Endothelial cell of umbilical vein (primary cell): ENCODE results near the gene RASAL1. TPM values are rescaled to one million over a fixed set of nuclear protein-coding genes. Genes with fewer than 3 reads are reported as not detected.

Experiments
- BruUV-seq: library from RNA; stranded (reverse); fragments of 400-500 nt; replicated peaks from 2 replicates; lab custom pipeline; 2021; lab: Mats Ljungman, UMichigan
- CTCF ChIA-PET: fragments of 300-600, 350-600 bp; sonication (Branson Sonifier 250); formaldehyde crosslinking; loops from one replicate; lab custom pipeline; 2021; ENCODE audit warnings: antibody characterized with exemption, inconsistent platforms; lab: Charles Lee
- POLR2A ChIA-PET: fragments of 300-600, 350-600 bp; sonication (Branson Sonifier 250); formaldehyde crosslinking; loops from one replicate; lab custom pipeline; 2021; ENCODE audit warnings: antibody characterized with exemption, inconsistent platforms; lab: Charles Lee
- DNase-seq: peaks from one replicate; pipeline ENCODE4 v3.0.0-alpha.2; 2011; ENCODE audit warnings: low read depth, low spot score
- FAIRE-seq: peaks from 2 replicates; lab custom pipeline; 2011; peaks lifted over from hg19 to GRCh38; lab: Jason Lieb, UNC
- H2AFZ ChIP-seq: 2 replicates; pipeline ENCODE4 v1.6.0; 2012; ENCODE audit warnings: low read depth, low read length, control low read depth, inconsistent platforms
- H3K27ac ChIP-seq: 2 replicates; pipeline ENCODE4 v1.5.1; 2011; ENCODE audit warnings: low read depth, mild to moderate bottlenecking, control low read depth, low read length, moderate library complexity; ENCODE audit not compliant: insufficient read depth
- H3K27me3 ChIP-seq, 2 experiments: 2 replicates each; pipeline versions ENCODE4 v1.6.0 to v1.6.1; 2011; ENCODE audit warnings: low read length in 2 of 2, mixed read lengths in 1 of 2; ENCODE audit not compliant: control insufficient read depth in 2 of 2, insufficient read depth in 2 of 2
- H3K36me3 ChIP-seq, 2 experiments: 2 replicates in 1 of 2; 3 replicates in 1 of 2; pipeline ENCODE4 v1.5.1; 2011; ENCODE audit warnings: low read length in 2 of 2, mild to moderate bottlenecking in 1 of 2, moderate library complexity in 1 of 2; ENCODE audit not compliant: control insufficient read depth in 2 of 2, insufficient read depth in 2 of 2; ENCODE audit errors: extremely low read depth in 1 of 2
- H3K4me1 ChIP-seq: 3 replicates; pipeline ENCODE4 v1.5.1; 2011; ENCODE audit warnings: mild to moderate bottlenecking, low read length; ENCODE audit not compliant: control insufficient read depth, insufficient read depth; ENCODE audit errors: extremely low read depth
- H3K4me2 ChIP-seq: 2 replicates; pipeline ENCODE4 v1.6.1; 2011; ENCODE audit warnings: low read length, control low read depth, mixed read lengths; ENCODE audit not compliant: insufficient read depth
- H3K4me3 ChIP-seq, 3 experiments: fragments of 200-600 bp in 1 of 3; sonication (generic), shearing (Covaris generic) in 1 of 3; replicated peaks in 1 of 3; 2 replicates each; pipeline ENCODE4 v1.5.1; 2011 to 2016; ENCODE audit warnings: control low read depth in 3 of 3, low read length in 3 of 3, mild to moderate bottlenecking in 2 of 3, inconsistent platforms in 1 of 3, low read depth in 1 of 3, moderate library complexity in 1 of 3; ENCODE audit not compliant: insufficient read depth in 1 of 3
- H3K79me2 ChIP-seq: 2 replicates; pipeline ENCODE4 v1.6.0; 2012; ENCODE audit warnings: low read length, inconsistent platforms; ENCODE audit not compliant: control insufficient read depth, insufficient read depth
- H3K9ac ChIP-seq: replicated peaks from 2 replicates; pipeline ENCODE3; 2011; ENCODE audit warnings: low read length, control low read depth; ENCODE audit not compliant: insufficient read depth; ENCODE audit errors: extremely low read depth
- H3K9me1 ChIP-seq: replicated peaks from 3 replicates; pipeline ENCODE4 v1.6.0; 2011; ENCODE audit warnings: mild to moderate bottlenecking, low read length; ENCODE audit not compliant: control insufficient read depth, insufficient read depth; ENCODE audit errors: extremely low read depth
- H3K9me3 ChIP-seq: replicated peaks from 2 replicates; pipeline ENCODE4 v1.5.1; 2012; ENCODE audit warnings: low read length, inconsistent platforms; ENCODE audit not compliant: control insufficient read depth, insufficient read depth
- H4K20me1 ChIP-seq: replicated peaks from 2 replicates; pipeline ENCODE3; 2011; ENCODE audit warnings: mild to moderate bottlenecking, low read length; ENCODE audit not compliant: control insufficient read depth, insufficient read depth; ENCODE audit errors: extremely low read depth
- EZH2 ChIP-seq: IDR thresholded peaks from 2 replicates; pipeline ENCODE4 v1.6.1; 2012; ENCODE audit warnings: borderline replicate concordance, low read depth, mild to moderate bottlenecking, moderate library complexity, low read length, inconsistent platforms; ENCODE audit not compliant: severe bottlenecking
- FOS ChIP-seq: IDR thresholded peaks from 2 replicates; pipeline ENCODE4 v1.6.1; 2011; ENCODE audit warnings: mild to moderate bottlenecking, low read length, moderate library complexity, borderline replicate concordance; ENCODE audit not compliant: insufficient read depth
- GATA2 ChIP-seq: IDR thresholded peaks from 2 replicates; pipeline ENCODE4 v1.7.0; 2011; ENCODE audit warnings: low read depth, mild to moderate bottlenecking, moderate library complexity, mixed read lengths, low read length; ENCODE audit not compliant: insufficient read length, insufficient read depth
- JUN ChIP-seq: IDR thresholded peaks from 2 replicates; pipeline ENCODE4 v1.6.1; 2011; ENCODE audit warnings: borderline replicate concordance, low read depth; ENCODE audit not compliant: insufficient read length, insufficient read depth
- MYC ChIP-seq: IDR thresholded peaks from one replicate; pipeline ENCODE4 v1.6.1; 2011; ENCODE audit warnings: mild to moderate bottlenecking, low read depth, low read length
- POLR2A ChIP-seq: IDR thresholded peaks from 2 replicates; pipeline ENCODE4 v1.6.1; 2012; ENCODE audit warnings: low read depth, mild to moderate bottlenecking, control low read depth, low read length
- POLR2AphosphoS5 ChIP-seq: IDR thresholded peaks from 2 replicates; pipeline ENCODE4 v1.6.1; 2012; ENCODE audit warnings: low read depth, mild to moderate bottlenecking, control low read depth, low read length, moderate library complexity; ENCODE audit not compliant: insufficient read depth
- dilution Hi-C: fragments of 300-500 bp; cut with MboI; formaldehyde crosslinking; loops from one replicate; pipeline ENCODE4 v1.15.0; 2019; ENCODE audit warnings: low sequenced_read_pairs; ENCODE audit not compliant: extremely low pct_ligation_motif_present
- intact Hi-C: fragments of 100-400 bp; cut with micrococcal nuclease; formaldehyde crosslinking; loops from one replicate; pipeline ENCODE4 v1.10.0; 2022
- polyA plus RNA-seq, 4 experiments: library from polyadenylated mRNA; depleted of rRNA in 3 of 4; stranded (reverse) in 3 of 4; unstranded in 1 of 4; fragments of >200 nt; gene quantifications; 2 replicates each; pipeline versions ENCODE4 v1.2.1 to v1.2.3, GENCODE V29; 2011 to 2012; ENCODE audit warnings: missing spikeins in 1 of 4
- total RNA-seq: library from RNA; stranded (reverse); gene quantifications from 2 replicates; pipeline ENCODE4 v1.2.3, GENCODE V29; 2021
- TF ChIP-seq, protein P1 (sequence below): IDR thresholded peaks from 2 replicates; pipeline ENCODE4 v1.6.1; 2011; ENCODE audit not compliant: insufficient read depth, insufficient read length

Gene RASAL1
- total and polyA plus RNA-seq, 2 donors (not counting 3 experiments of a cell fraction or from before 2014, with no cell fraction given): not detected

DNA sequence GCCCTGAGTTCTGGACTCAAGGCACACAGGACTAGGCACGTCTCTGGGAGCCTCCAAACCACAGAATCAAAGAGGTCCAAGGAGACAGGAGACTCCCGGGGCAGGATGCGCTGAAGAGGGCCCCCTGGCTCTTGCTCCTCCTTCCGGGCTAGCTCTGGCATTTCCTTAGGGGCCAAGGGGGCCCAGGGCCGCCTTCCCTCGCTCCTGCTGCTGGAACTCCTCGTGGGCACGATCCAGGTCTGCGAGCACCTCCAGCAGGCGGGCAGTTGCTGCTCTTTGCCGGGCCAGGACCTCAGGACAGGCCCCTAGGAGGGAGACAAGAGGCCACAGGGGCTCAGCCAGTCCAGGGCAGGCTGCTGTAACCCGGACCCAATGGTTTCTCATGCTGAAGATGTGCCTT, 35.8 kb downstream of the RASAL1 start:
- Histone ChIP-seq H3K9ac (no peak overlapping the region), H3K4me3 (no peak overlapping the region), H3K4me2 (no peak overlapping the region), H3K4me1 (no peaks in the 10 kb centered on the region), H3K27ac (no peak overlapping the region), H3K36me3 (no peaks in the 10 kb centered on the region), H3K79me2 (no peaks in the 10 kb centered on the region), H3K9me1 (no peaks in the 10 kb centered on the region), H3K9me3 (no peaks in the 10 kb centered on the region), H3K27me3 (peaks cover 0 to 2% of the 10 kb centered on the region in 2 experiments), H4K20me1 (no peaks in the 10 kb centered on the region), H2AFZ (no peak overlapping the region)
- dilution Hi-C loops (no loop called here), intact Hi-C loops (loop anchor here (5.0 kb wide), 1 partner anchor 53 kb away; no protein-coding TSS in a partner anchor)
- CTCF ChIA-PET: interaction anchor here (7.1 kb wide), 1 partner anchor 107 kb away, joined by 99 read pairs; no protein-coding TSS in a partner anchor
- no TSS peak for BruUV-seq
- no peak for FAIRE-seq
- no peak for DNase-seq
- TF ChIP-seq, protein P1, sequence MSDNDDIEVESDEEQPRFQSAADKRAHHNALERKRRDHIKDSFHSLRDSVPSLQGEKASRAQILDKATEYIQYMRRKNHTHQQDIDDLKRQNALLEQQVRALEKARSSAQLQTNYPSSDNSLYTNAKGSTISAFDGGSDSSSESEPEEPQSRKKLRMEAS: no peak
- TF ChIP-seq POLR2AphosphoS5 (no peak), JUN (no peak), MYC (no peak), EZH2 (no peak), FOS (no peak), POLR2A (no peak)
- POLR2A ChIA-PET: no interaction called here

DNA sequence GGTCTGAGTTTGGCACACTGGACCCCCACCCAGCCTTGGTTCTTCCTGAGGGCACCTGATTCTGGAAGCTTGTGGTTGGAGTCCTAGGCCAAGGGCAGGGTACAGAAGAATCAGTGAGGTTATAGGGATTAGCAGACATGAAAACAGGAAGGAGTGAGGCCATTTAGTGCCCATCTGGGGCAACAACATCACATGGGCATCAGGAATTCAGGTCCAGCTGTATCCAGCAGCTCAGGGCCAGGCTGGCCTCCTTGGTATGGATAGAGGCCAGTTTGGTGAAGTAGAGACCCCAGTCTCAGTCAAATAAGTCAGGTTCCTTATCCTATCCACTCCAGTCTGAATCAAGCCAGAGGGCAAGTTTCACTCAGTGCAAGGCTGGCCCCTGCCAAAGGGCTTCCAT, 36.2 kb downstream of the RASAL1 start:
- Histone ChIP-seq H3K4me2 (no peak overlapping the region), H3K79me2 (no peaks in the 10 kb centered on the region), H3K9me1 (no peaks in the 10 kb centered on the region), H3K4me3 (no peak overlapping the region), H3K4me1 (no peaks in the 10 kb centered on the region), H2AFZ (no peak overlapping the region), H3K9me3 (no peaks in the 10 kb centered on the region), H3K27me3 (peaks cover 0 to 2% of the 10 kb centered on the region in 2 experiments), H3K36me3 (no peaks in the 10 kb centered on the region), H3K27ac (no peak overlapping the region), H4K20me1 (no peaks in the 10 kb centered on the region), H3K9ac (no peak overlapping the region)
- ChIA-PET POLR2A (no interaction called here), CTCF (interaction anchor here (0.6 to 7.1 kb wide), 5 partner anchors 18 to 121 kb away, joined by 3 to 99 read pairs (median 3); partner anchors contain the start of gene OAS2)
- intact Hi-C loops (loop anchor here (5.0 kb wide), 1 partner anchor 53 kb away; no protein-coding TSS in a partner anchor), dilution Hi-C loops (no loop called here)
- FAIRE-seq (no peak), DNase-seq (no peak)
- TF ChIP-seq MYC (no peak), GATA2 (no peak), FOS (no peak)
- BruUV-seq: no TSS peak
